Thyroid gland (tissue), 4 donors: Measurements from ENCODE around the gene KDM2B.

Source experiments
- POLR2A ChIP-seq, 2 donors: fragments of 450-650 bp; IDR thresholded peaks; one replicate each; pipeline ENCODE4 v1.6.1; 2017; ENCODE audit warnings: antibody characterized with exemption in 2 of 2, mild to moderate bottlenecking in 2 of 2, moderate library complexity in 1 of 2
- TF ChIP-seq, protein P1 (sequence below), 6 experiments: fragments of 200-600 bp in 3 of 6; fragments of 450-650 bp in 3 of 6; sonication (generic) in 3 of 6; IDR thresholded peaks; one replicate each; pipeline ENCODE4 v1.5.1; 2016 to 2019; ENCODE audit warnings: antibody characterized with exemption in 6 of 6, mild to moderate bottlenecking in 2 of 6, inconsistent platforms in 1 of 6, moderate library complexity in 1 of 6

DNA sequence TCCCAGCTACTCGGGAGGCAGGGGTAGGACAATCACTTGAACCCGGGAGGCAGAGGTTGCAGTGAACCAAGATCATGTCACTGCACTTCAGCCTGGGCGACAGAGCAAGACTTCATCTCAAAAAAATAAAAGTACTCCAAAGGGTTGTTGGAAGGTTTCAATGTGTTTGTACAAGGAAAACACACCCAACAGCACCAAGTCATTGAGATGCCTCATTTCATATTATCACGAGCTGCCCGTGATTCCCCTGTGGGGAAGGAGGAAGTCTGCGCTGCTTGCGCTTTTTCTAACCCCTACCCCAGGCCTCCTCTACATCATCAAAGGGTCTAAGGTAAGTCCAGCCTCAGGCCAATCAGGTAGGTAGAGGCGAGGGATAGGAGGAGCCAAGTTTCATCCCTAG lies 73.6 kb downstream of the KDM2B start:
- TF ChIP-seq POLR2A (IDR thresholded peaks at IDR 0.05), result no peak
- TF ChIP-seq, protein P1, sequence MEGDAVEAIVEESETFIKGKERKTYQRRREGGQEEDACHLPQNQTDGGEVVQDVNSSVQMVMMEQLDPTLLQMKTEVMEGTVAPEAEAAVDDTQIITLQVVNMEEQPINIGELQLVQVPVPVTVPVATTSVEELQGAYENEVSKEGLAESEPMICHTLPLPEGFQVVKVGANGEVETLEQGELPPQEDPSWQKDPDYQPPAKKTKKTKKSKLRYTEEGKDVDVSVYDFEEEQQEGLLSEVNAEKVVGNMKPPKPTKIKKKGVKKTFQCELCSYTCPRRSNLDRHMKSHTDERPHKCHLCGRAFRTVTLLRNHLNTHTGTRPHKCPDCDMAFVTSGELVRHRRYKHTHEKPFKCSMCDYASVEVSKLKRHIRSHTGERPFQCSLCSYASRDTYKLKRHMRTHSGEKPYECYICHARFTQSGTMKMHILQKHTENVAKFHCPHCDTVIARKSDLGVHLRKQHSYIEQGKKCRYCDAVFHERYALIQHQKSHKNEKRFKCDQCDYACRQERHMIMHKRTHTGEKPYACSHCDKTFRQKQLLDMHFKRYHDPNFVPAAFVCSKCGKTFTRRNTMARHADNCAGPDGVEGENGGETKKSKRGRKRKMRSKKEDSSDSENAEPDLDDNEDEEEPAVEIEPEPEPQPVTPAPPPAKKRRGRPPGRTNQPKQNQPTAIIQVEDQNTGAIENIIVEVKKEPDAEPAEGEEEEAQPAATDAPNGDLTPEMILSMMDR (IDR thresholded peaks at IDR 0.05), result no peak
